NB4 (cell line): ENCODE data around the gene TREM2.

Experiments used
- MYC ChIP-seq: IDR thresholded peaks from 2 replicates; pipeline ENCODE4 v1.6.1; 2011; ENCODE audit warnings: low read depth, low read length
- POLR2A ChIP-seq: IDR thresholded peaks from 2 replicates; pipeline ENCODE4 v1.6.1; 2011; ENCODE audit warnings: mild to moderate bottlenecking; ENCODE audit not compliant: insufficient read length; ENCODE audit errors: extremely low read depth
- TF ChIP-seq, protein P1 (sequence below): IDR thresholded peaks from one replicate; pipeline ENCODE4 v1.5.1; 2012; ENCODE audit warnings: low read depth, low read length
- TF ChIP-seq, protein P2 (sequence below): IDR thresholded peaks from 2 replicates; pipeline ENCODE4 v1.6.1; 2011; ENCODE audit warnings: low read depth, low read length

DNA sequence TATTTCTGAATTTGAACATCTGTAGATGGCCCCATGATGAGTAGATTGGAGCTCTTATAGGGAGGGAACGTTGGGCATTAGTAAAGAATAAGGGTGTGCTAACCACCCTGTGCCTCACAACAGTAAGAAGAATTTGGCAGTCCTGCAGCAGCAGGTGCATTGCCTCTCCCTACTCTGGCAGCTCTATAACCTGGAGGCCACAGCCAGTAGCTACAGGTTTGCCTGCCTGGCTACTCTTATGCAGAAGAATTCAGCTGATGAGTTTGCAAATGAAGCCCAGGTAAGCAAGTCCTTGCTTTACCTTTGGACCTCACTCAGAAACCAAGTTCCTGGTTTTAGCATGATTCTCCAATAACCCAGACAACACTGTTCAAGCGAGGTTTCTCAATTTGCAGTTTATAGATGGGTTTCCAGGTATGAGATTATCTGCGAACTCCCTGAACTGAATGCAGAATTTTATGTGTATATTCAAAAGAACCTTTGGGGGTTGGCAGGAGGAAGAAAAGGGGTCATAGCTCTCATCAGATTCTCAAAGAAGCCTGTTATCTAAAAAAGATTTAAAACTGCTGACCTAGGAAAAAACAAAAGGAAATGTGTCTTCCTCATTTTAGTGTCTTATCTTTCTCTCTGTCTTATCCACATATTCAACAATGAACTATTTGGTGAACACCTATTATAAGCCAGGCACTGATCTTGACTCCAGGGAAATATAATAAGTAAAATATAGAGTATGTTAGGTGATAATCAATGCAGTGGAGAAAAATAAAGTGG, 27.7 kb downstream of the TREM2 start:
- TF ChIP-seq, protein P1, sequence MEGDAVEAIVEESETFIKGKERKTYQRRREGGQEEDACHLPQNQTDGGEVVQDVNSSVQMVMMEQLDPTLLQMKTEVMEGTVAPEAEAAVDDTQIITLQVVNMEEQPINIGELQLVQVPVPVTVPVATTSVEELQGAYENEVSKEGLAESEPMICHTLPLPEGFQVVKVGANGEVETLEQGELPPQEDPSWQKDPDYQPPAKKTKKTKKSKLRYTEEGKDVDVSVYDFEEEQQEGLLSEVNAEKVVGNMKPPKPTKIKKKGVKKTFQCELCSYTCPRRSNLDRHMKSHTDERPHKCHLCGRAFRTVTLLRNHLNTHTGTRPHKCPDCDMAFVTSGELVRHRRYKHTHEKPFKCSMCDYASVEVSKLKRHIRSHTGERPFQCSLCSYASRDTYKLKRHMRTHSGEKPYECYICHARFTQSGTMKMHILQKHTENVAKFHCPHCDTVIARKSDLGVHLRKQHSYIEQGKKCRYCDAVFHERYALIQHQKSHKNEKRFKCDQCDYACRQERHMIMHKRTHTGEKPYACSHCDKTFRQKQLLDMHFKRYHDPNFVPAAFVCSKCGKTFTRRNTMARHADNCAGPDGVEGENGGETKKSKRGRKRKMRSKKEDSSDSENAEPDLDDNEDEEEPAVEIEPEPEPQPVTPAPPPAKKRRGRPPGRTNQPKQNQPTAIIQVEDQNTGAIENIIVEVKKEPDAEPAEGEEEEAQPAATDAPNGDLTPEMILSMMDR = no peak
- TF ChIP-seq POLR2A = no peak
- TF ChIP-seq, protein P2, sequence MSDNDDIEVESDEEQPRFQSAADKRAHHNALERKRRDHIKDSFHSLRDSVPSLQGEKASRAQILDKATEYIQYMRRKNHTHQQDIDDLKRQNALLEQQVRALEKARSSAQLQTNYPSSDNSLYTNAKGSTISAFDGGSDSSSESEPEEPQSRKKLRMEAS = no peak
- TF ChIP-seq MYC = no peak
